Measurements from ENCODE around the gene CCDC172. TPM values are rescaled to one million over a fixed set of nuclear protein-coding genes. Genes with fewer than 3 reads are reported as not detected.

Gene CCDC172
- total RNA-seq, 1 experiment from 2014 or later: not detected

DNA sequence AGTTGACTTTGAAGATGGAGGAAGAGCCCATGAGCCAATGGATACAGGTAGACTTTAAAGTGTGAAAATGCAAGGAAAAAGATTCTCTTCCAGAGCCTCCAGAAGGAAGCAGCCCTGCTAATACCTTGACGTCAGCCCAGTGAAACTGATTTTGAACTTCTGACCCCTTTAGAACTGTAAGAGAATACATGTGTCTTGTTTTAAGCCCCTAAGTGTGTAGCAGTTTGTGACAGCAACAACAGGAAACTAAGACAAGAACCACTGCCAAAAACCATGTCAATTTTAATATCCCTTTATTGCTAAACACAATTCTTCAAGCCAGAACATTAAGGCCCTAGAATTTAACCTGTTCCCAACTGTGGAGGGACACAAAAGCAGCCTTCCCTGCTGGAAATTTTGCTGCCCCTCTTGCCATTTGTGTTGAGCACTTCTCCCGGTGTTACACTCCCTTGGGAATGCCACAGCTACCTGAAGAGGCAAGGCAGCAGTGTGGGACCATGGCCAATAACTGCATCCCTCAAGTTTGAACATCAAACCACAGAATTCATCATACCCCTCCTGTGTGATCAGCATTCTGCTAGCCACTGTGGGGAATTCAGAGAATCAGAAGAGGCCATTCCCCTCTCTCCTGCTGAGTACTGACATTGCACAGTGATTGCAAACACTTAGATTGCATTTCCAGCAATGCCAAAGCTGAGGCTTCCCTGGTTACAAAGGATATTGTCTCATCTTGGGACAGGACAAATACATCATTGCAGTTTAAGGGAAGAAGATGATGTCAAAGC is 12.3 kb upstream of the CCDC172 start:
- H3K4me2 ChIP-seq: no peak overlapping the region
- CTCF ChIA-PET: no interaction called here
- H3K79me2 ChIP-seq (ENCODE audit: low read depth): no peaks in the 10 kb centered on the region
- H3K4me1 ChIP-seq (replicated peaks; ENCODE audit: insufficient read depth): no peaks in the 10 kb centered on the region
- no peak overlapping the region for H3K27ac ChIP-seq
- no peaks in the 10 kb centered on the region for H4K20me1 ChIP-seq (ENCODE audit: insufficient read depth)
- no TSS peak for BruUV-seq (replicated peaks)
- no peaks in the 10 kb centered on the region for H3F3A ChIP-seq (ENCODE audit: insufficient read depth, low read depth)
- no peaks in the 10 kb centered on the region for H3K27me3 ChIP-seq (ENCODE audit: insufficient read depth, low read depth)
- intact Hi-C loops (cut with micrococcal nuclease; ENCODE audit: unreplicated experiment): no loop called here
- H2AFZ ChIP-seq: no peak overlapping the region
- H3K4me3 ChIP-seq: no peak overlapping the region
- no peak for TF ChIP-seq EZH2 (IDR thresholded peaks at IDR 0.05; ENCODE audit: low read depth)
- TF ChIP-seq, protein P1, sequence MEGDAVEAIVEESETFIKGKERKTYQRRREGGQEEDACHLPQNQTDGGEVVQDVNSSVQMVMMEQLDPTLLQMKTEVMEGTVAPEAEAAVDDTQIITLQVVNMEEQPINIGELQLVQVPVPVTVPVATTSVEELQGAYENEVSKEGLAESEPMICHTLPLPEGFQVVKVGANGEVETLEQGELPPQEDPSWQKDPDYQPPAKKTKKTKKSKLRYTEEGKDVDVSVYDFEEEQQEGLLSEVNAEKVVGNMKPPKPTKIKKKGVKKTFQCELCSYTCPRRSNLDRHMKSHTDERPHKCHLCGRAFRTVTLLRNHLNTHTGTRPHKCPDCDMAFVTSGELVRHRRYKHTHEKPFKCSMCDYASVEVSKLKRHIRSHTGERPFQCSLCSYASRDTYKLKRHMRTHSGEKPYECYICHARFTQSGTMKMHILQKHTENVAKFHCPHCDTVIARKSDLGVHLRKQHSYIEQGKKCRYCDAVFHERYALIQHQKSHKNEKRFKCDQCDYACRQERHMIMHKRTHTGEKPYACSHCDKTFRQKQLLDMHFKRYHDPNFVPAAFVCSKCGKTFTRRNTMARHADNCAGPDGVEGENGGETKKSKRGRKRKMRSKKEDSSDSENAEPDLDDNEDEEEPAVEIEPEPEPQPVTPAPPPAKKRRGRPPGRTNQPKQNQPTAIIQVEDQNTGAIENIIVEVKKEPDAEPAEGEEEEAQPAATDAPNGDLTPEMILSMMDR (conservative IDR thresholded peaks at IDR 0.05): no peak
- H3K36me3 ChIP-seq (ENCODE audit: low read depth): no peaks in the 10 kb centered on the region
- no peaks in the 10 kb centered on the region for H3K9me3 ChIP-seq (ENCODE audit: insufficient read depth, low read depth)
- H3K9me2 ChIP-seq (ENCODE audit: insufficient read depth): no peaks in the 10 kb centered on the region
- no peak for DNase-seq
- POLR2A ChIA-PET (ENCODE audit: unreplicated experiment): no interaction called here

DNA sequence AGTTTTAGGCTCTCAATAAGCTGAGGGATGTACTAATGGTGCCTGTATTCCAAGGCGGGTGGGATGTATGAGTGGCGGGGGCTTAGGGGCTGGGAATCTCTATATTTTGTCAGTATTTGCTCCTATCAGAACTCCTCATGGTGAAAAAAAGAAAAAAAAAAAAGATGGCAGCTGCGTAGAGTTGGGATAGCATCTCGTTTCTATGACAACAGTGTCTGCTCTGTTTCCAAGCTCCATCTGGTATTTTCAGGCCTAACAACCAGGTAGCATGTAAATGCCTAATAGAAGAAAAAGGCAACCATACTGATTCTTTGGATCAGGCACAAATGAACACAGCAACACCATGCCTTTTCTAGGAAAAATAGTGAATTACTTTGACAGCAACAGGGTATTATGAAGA is 11.7 kb upstream of the CCDC172 start:
- TF ChIP-seq EZH2 (IDR thresholded peaks at IDR 0.05; ENCODE audit: low read depth): no peak
- TF ChIP-seq, protein P1 (conservative IDR thresholded peaks at IDR 0.05): no peak
- Histone ChIP-seq H3K36me3 (ENCODE audit: low read depth) (no peaks in the 10 kb centered on the region), H3K79me2 (ENCODE audit: low read depth) (no peaks in the 10 kb centered on the region), H3K27me3 (ENCODE audit: insufficient read depth, low read depth) (no peaks in the 10 kb centered on the region), H3K4me2 (no peak overlapping the region), H3K27ac (no peak overlapping the region), H3K4me1 (replicated peaks; ENCODE audit: insufficient read depth) (no peaks in the 10 kb centered on the region), H3F3A (ENCODE audit: insufficient read depth, low read depth) (no peaks in the 10 kb centered on the region), H3K9me2 (ENCODE audit: insufficient read depth) (no peaks in the 10 kb centered on the region), H3K4me3 (no peak overlapping the region), H4K20me1 (ENCODE audit: insufficient read depth) (no peaks in the 10 kb centered on the region), H2AFZ (no peak overlapping the region), H3K9me3 (ENCODE audit: insufficient read depth, low read depth) (no peaks in the 10 kb centered on the region)
- intact Hi-C loops (cut with micrococcal nuclease; ENCODE audit: unreplicated experiment): no loop called here
- no TSS peak for BruUV-seq (replicated peaks)
- ChIA-PET POLR2A (ENCODE audit: unreplicated experiment) (no interaction called here), CTCF (no interaction called here)
- DNase-seq: no peak

DNA sequence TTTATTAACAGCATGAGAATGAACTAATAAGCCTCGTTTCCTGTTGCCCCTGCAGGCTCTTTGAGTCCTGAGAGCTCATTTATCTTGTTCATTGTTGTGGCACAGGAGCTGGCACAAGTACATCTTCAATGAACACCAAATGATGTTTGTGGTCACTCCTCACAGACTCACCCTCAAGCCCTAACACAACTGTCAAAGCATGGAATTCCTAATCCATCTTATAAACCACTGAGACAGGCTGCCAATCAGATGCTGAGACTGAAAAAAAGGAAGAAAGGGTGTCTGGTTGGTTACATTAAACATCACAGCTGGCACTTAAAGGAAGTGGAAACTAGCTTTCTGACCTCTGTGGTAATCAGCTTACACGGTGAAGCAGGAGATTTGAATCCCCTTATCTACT is 7.7 kb upstream of the CCDC172 start:
- no peaks in the 10 kb centered on the region for H3K36me3 ChIP-seq (ENCODE audit: low read depth)
- no peak overlapping the region for H3K4me2 ChIP-seq
- H2AFZ ChIP-seq: no peak overlapping the region
- no peak for TF ChIP-seq EZH2 (IDR thresholded peaks at IDR 0.05; ENCODE audit: low read depth)
- TF ChIP-seq, protein P1 (conservative IDR thresholded peaks at IDR 0.05): no peak
- CTCF ChIA-PET: no interaction called here
- H3K9me3 ChIP-seq (ENCODE audit: insufficient read depth, low read depth): no peaks in the 10 kb centered on the region
- no peak for DNase-seq
- H3K27me3 ChIP-seq (ENCODE audit: insufficient read depth, low read depth): no peaks in the 10 kb centered on the region
- no peaks in the 10 kb centered on the region for H3K9me2 ChIP-seq (ENCODE audit: insufficient read depth)
- H3K4me1 ChIP-seq (replicated peaks; ENCODE audit: insufficient read depth): no peaks in the 10 kb centered on the region
- H3K4me3 ChIP-seq: no peak overlapping the region
- intact Hi-C loops (cut with micrococcal nuclease; ENCODE audit: unreplicated experiment): no loop called here
- no peaks in the 10 kb centered on the region for H3F3A ChIP-seq (ENCODE audit: insufficient read depth, low read depth)
- BruUV-seq (replicated peaks): no TSS peak
- POLR2A ChIA-PET (ENCODE audit: unreplicated experiment): no interaction called here
- H4K20me1 ChIP-seq (ENCODE audit: insufficient read depth): no peaks in the 10 kb centered on the region
- H3K27ac ChIP-seq: no peak overlapping the region
- H3K79me2 ChIP-seq (ENCODE audit: low read depth): no peaks in the 10 kb centered on the region

Measured in PC-9 (cell line).